Stimulated activated CD4-positive, alpha-beta T cell treated with anti-CD3 and anti-CD28 coated beads, Interleukin-1b, Interleukin-23, amount 100 ng/mL, for 48 hours (primary cell): ENCODE data around the gene RETNLB.
A peak's percentile ranks its signal among the peaks of the same experiment; 100 is the strongest.

Source experiments
- DNase-seq: peaks from one replicate; pipeline ENCODE4 v3.0.0-alpha.2; 2020

The RETNLB gene

GRCh38 chr3:108757404-108757982, at the start of gene RETNLB:
TSS of gene RETNLB (minus strand) at chr3:108757410. CDS start at chr3:108757185, 225 bp downstream.
- no peak for DNase-seq

GRCh38 chr3:108806316-108806715, 49.1 kb upstream of the RETNLB start:
- DNase-seq: no peak

- no peak for DNase-seq
Observed at GRCh38 chr3:108804966-108805365, 47.8 kb upstream of the RETNLB start.

- DNase-seq: no peak
Observed at GRCh38 chr3:108804437-108804836, 47.2 kb upstream of the RETNLB start.

- DNase-seq: no peak
Observed at GRCh38 chr3:108791473-108791872, 34.3 kb upstream of the RETNLB start.

GRCh38 chr3:108780235-108780634, 23.0 kb upstream of the RETNLB start:
- peak; percentile 7 for DNase-seq

GRCh38 chr3:108779496-108779895, 22.3 kb upstream of the RETNLB start:
- no peak for DNase-seq

GRCh38 chr3:108775649-108776048, 18.4 kb upstream of the RETNLB start:
- DNase-seq: no peak

GRCh38 chr3:108767253-108767652, 10.0 kb upstream of the RETNLB start:
- DNase-seq: no peak

GRCh38 chr3:108755686-108756085, 1.5 kb downstream of the RETNLB start:
- no peak for DNase-seq

GRCh38 chr3:108744762-108745161, 12.4 kb downstream of the RETNLB start:
- no peak for DNase-seq

- DNase-seq: no peak
Observed at GRCh38 chr3:108742929-108743328, 14.3 kb downstream of the RETNLB start.

- no peak for DNase-seq
Observed at GRCh38 chr3:108736821-108737220, 20.4 kb downstream of the RETNLB start.

GRCh38 chr3:108728934-108729333, 28.3 kb downstream of the RETNLB start:
- no peak for DNase-seq

- DNase-seq: no peak
Observed at GRCh38 chr3:108728105-108728504, 29.1 kb downstream of the RETNLB start.

GRCh38 chr3:108724101-108724500, 33.1 kb downstream of the RETNLB start:
- DNase-seq: no peak

- no peak for DNase-seq
Observed at GRCh38 chr3:108722724-108723123, 34.5 kb downstream of the RETNLB start.

- DNase-seq: no peak
Observed at GRCh38 chr3:108719178-108719806, 37.9 kb downstream of the RETNLB start.

- DNase-seq: no peak
Observed at GRCh38 chr3:108718454-108718853, 38.8 kb downstream of the RETNLB start.

GRCh38 chr3:108713816-108714215, 43.4 kb downstream of the RETNLB start:
- DNase-seq: no peak

- no peak for DNase-seq
Observed at GRCh38 chr3:108713009-108713516, 44.1 kb downstream of the RETNLB start.
